ENCODE data around the gene DNMT3B. TPM values are rescaled to one million over a fixed set of nuclear protein-coding genes. Genes with fewer than 3 reads are reported as not detected.

Gene DNMT3B
- total and polyA plus RNA-seq, 5 experiments from 2014 or later, result 0.08 to 0.82 (median 0.55) TPM; not detected in 1

- Mint-ChIP-seq H3K27ac (peak overlapping the region; percentile 87 to 99 (median 96)), H3K4me3 (peak overlapping the region; percentile 88 to 98 (median 94)), H3K36me3 (peaks cover 0 to 17% (median 0%) of the 10 kb centered on the region in 3 donors), H3K4me1 (peaks cover 24 to 57% (median 50%) of the 10 kb centered on the region in 4 donors), H3K9me3 (no peaks in the 10 kb centered on the region), H3K27me3 (no peaks in the 10 kb centered on the region)
- POLR2A ChIA-PET, result interaction anchor here (0.6 to 2.9 kb wide), 13 partner anchors 9 to 1291 kb away, joined by 3 to 20 read pairs (median 5); partner anchors contain the start of genes DNMT3B and EIF2S2
- ATAC-seq (no peak), DNase-seq (no peak)
Observed at GRCh38 chr20:32820698-32821377, 58.7 kb downstream of the DNMT3B start.

- DNase-seq (no peak), ATAC-seq (no peak)
- H3K9me3 Mint-ChIP-seq, result no peaks in the 10 kb centered on the region
- peaks cover 26 to 63% (median 53%) of the 10 kb centered on the region in 4 donors for H3K4me1 Mint-ChIP-seq
- peak overlapping the region in 9 of 10 donors; percentile 15 to 99 (median 96) for H3K27ac Mint-ChIP-seq
- POLR2A ChIA-PET, result interaction anchor here (1.1 to 2.9 kb wide), 3 partner anchors 15 to 85 kb away, joined by 4 to 10 read pairs (median 5); no protein-coding TSS in a partner anchor
- no peaks in the 10 kb centered on the region for H3K27me3 Mint-ChIP-seq
- peaks cover 0 to 30% (median under 1%) of the 10 kb centered on the region in 3 donors for H3K36me3 Mint-ChIP-seq
- peak overlapping the region in 9 of 10 donors; percentile 29 to 98 (median 94) for H3K4me3 Mint-ChIP-seq
Observed at GRCh38 chr20:32822225-32822624, 60.0 kb downstream of the DNMT3B start.

- DNase-seq (no peak), ATAC-seq (no peak)
- Mint-ChIP-seq H3K36me3 (peaks cover 0 to 39% (median 3%) of the 10 kb centered on the region in 3 donors), H3K4me3 (peak overlapping the region in 9 of 10 donors; percentile 30 to 95 (median 60)), H3K9me3 (no peaks in the 10 kb centered on the region), H3K27me3 (no peaks in the 10 kb centered on the region), H3K4me1 (peaks cover 29 to 71% (median 57%) of the 10 kb centered on the region in 4 donors), H3K27ac (peak overlapping the region; percentile 32 to 98 (median 86))
- POLR2A ChIA-PET, result interaction anchor here (0.6 to 1.5 kb wide), 3 partner anchors 10 to 14 kb away, joined by 3 to 4 read pairs (median 4); no protein-coding TSS in a partner anchor
Observed at GRCh38 chr20:32823078-32823477, 60.9 kb downstream of the DNMT3B start.

GRCh38 chr20:32823737-32824588 lies 61.8 kb downstream of the DNMT3B start:
- Mint-ChIP-seq H3K36me3 (peaks cover 0 to 48% (median 6%) of the 10 kb centered on the region in 3 donors), H3K4me1 (peaks cover 31 to 77% (median 63%) of the 10 kb centered on the region in 4 donors)
- POLR2A ChIA-PET, result interaction anchor here (0.6 to 0.8 kb wide), 2 partner anchors 8 to 11 kb away, joined by 4 to 7 read pairs; no protein-coding TSS in a partner anchor

GRCh38 chr20:32828029-32828680 lies 66.0 kb downstream of the DNMT3B start:
- no peak for ATAC-seq
- H3K36me3 Mint-ChIP-seq, result peaks cover 5 to 82% (median 12%) of the 10 kb centered on the region in 3 donors
- POLR2A ChIA-PET, result interaction anchor here (0.6 kb wide), 2 partner anchors 34 to 151 kb away, joined by 4 to 5 read pairs; no protein-coding TSS in a partner anchor
- peaks cover 33 to 84% (median 67%) of the 10 kb centered on the region in 4 donors for H3K4me1 Mint-ChIP-seq
- peak overlapping the region in 5 of 10 donors; percentile 1 to 45 (median 31) for H3K4me3 Mint-ChIP-seq
- DNase-seq, result no peak
- H3K27ac Mint-ChIP-seq, result peak overlapping the region in 9 of 10 donors; percentile 1 to 85 (median 67)
- H3K27me3 Mint-ChIP-seq, result no peaks in the 10 kb centered on the region
- no peaks in the 10 kb centered on the region for H3K9me3 Mint-ChIP-seq

More at GRCh38 chr20:32823737-32824588, 61.8 kb downstream of the DNMT3B start:
- H3K4me3 Mint-ChIP-seq, result peak overlapping the region in 8 of 10 donors; percentile 5 to 91 (median 56)
- H3K27me3 Mint-ChIP-seq, result no peaks in the 10 kb centered on the region
- H3K9me3 Mint-ChIP-seq, result no peaks in the 10 kb centered on the region
- ATAC-seq (no peak), DNase-seq (no peak)
- H3K27ac Mint-ChIP-seq, result peak overlapping the region; percentile 0 to 98 (median 88)

- DNase-seq (no peak), ATAC-seq (no peak)
- POLR2A ChIA-PET, result interaction anchor here (0.6 to 0.9 kb wide), 2 partner anchors 9 to 388 kb away, joined by 3 to 6 read pairs; partner anchors contain the start of gene MAPRE1
- peak overlapping the region in 4 of 10 donors; percentile 4 to 42 (median 24) for H3K4me3 Mint-ChIP-seq
- no peaks in the 10 kb centered on the region for H3K27me3 Mint-ChIP-seq
- no peaks in the 10 kb centered on the region for H3K9me3 Mint-ChIP-seq
- peak overlapping the region in 9 of 10 donors; percentile 34 to 91 (median 80) for H3K27ac Mint-ChIP-seq
- H3K4me1 Mint-ChIP-seq, result peaks cover 28 to 80% (median 64%) of the 10 kb centered on the region in 4 donors
- H3K36me3 Mint-ChIP-seq, result peaks cover 5 to 91% (median 12%) of the 10 kb centered on the region in 3 donors
Observed at GRCh38 chr20:32829311-32830005, 67.3 kb downstream of the DNMT3B start.

- H3K4me1 Mint-ChIP-seq, result peaks cover 28 to 76% (median 61%) of the 10 kb centered on the region in 4 donors
- no peaks in the 10 kb centered on the region for H3K9me3 Mint-ChIP-seq
- DNase-seq, result no peak
- peaks cover 5 to 90% (median 12%) of the 10 kb centered on the region in 3 donors for H3K36me3 Mint-ChIP-seq
- peak in 1 of 2 donors; percentile 54 for ATAC-seq
- peak overlapping the region in 8 of 10 donors; percentile 28 to 61 (median 38) for H3K4me3 Mint-ChIP-seq
- no peaks in the 10 kb centered on the region for H3K27me3 Mint-ChIP-seq
- H3K27ac Mint-ChIP-seq, result peak overlapping the region; percentile 48 to 89 (median 74)
- POLR2A ChIA-PET, result interaction anchor here (0.9 kb wide), 1 partner anchor 10 kb away, joined by 6 read pairs; the partner anchor contains the start of gene MAPRE1
Observed at GRCh38 chr20:32830437-32830836, 68.3 kb downstream of the DNMT3B start.

- peak overlapping the region; percentile 6 to 94 (median 54) for H3K27ac Mint-ChIP-seq
- no peaks in the 10 kb centered on the region for H3K9me3 Mint-ChIP-seq
- POLR2A ChIA-PET, result interaction anchor here (0.6 to 2.2 kb wide), 5 partner anchors 8 to 842 kb away, joined by 5 to 20 read pairs (median 6); partner anchors contain the start of gene MAPRE1
- H3K36me3 Mint-ChIP-seq, result peaks cover 5 to 91% (median 12%) of the 10 kb centered on the region in 3 donors
- DNase-seq, result no peak
- no peaks in the 10 kb centered on the region for H3K27me3 Mint-ChIP-seq
- peak overlapping the region; percentile 24 to 83 (median 70) for H3K4me3 Mint-ChIP-seq
- H3K4me1 Mint-ChIP-seq, result peaks cover 28 to 82% (median 64%) of the 10 kb centered on the region in 4 donors
- ATAC-seq, result no peak
Observed at GRCh38 chr20:32831982-32832381, 69.8 kb downstream of the DNMT3B start.

- ATAC-seq (peak; percentile 67 to 68), DNase-seq (peak in 4 of 10 donors; percentile 26 to 65 (median 32))
- no peaks in the 10 kb centered on the region for H3K27me3 Mint-ChIP-seq
- POLR2A ChIA-PET, result interaction anchor here (0.6 to 2.2 kb wide), 5 partner anchors 8 to 113 kb away, joined by 3 to 20 read pairs (median 5); partner anchors contain the start of gene MAPRE1
- peaks cover 28 to 81% (median 65%) of the 10 kb centered on the region in 4 donors for H3K4me1 Mint-ChIP-seq
- H3K27ac Mint-ChIP-seq, result peak overlapping the region; percentile 40 to 95 (median 88)
- H3K36me3 Mint-ChIP-seq, result peaks cover 5 to 91% (median 9%) of the 10 kb centered on the region in 3 donors
- no peaks in the 10 kb centered on the region for H3K9me3 Mint-ChIP-seq
- H3K4me3 Mint-ChIP-seq, result peak overlapping the region; percentile 45 to 83 (median 70)
Observed at GRCh38 chr20:32832664-32833063, 70.5 kb downstream of the DNMT3B start.

GRCh38 chr20:32834972-32835371 lies 72.8 kb downstream of the DNMT3B start:
- ATAC-seq, result no peak
- no peak for DNase-seq
- Mint-ChIP-seq H3K4me3 (no peak overlapping the region), H3K9me3 (no peaks in the 10 kb centered on the region), H3K27ac (peak overlapping the region in 7 of 10 donors; percentile 19 to 56 (median 51)), H3K36me3 (peaks cover 5 to 92% (median 12%) of the 10 kb centered on the region in 3 donors), H3K27me3 (no peaks in the 10 kb centered on the region), H3K4me1 (peaks cover 21 to 72% (median 60%) of the 10 kb centered on the region in 4 donors)
- POLR2A ChIA-PET, result no interaction called here

- H3K27me3 Mint-ChIP-seq, result no peaks in the 10 kb centered on the region
- H3K4me3 Mint-ChIP-seq, result peak overlapping the region in 1 of 10 donors; percentile 16
- H3K36me3 Mint-ChIP-seq, result peaks cover 0 to 88% (median 8%) of the 10 kb centered on the region in 3 donors
- H3K4me1 Mint-ChIP-seq, result peaks cover 18 to 65% (median 56%) of the 10 kb centered on the region in 4 donors
- H3K27ac Mint-ChIP-seq, result peak overlapping the region; percentile 33 to 88 (median 82)
- ATAC-seq (peak; percentile 39 to 50), DNase-seq (no peak)
- POLR2A ChIA-PET, result interaction anchor here (1.0 to 1.7 kb wide), 2 partner anchors 15 to 17 kb away, joined by 4 to 6 read pairs; no protein-coding TSS in a partner anchor
- H3K9me3 Mint-ChIP-seq, result no peaks in the 10 kb centered on the region
Observed at GRCh38 chr20:32837157-32837556, 75.0 kb downstream of the DNMT3B start.
